GM21367 (cell line): ENCODE results near the gene PRR36.
"Not testable (repeated sequence)": the region's sequence is repeated elsewhere in the genome, so short reads cannot be mapped to it uniquely, and the experiment has no call there.

ENCODE experiments used
- ATAC-seq: cut with Tn5 transposase; IDR thresholded peaks from one replicate; pipeline ENCODE4 v1.9.1; 2021; ENCODE audit not compliant: unreplicated experiment

The PRR36 gene

DNA sequence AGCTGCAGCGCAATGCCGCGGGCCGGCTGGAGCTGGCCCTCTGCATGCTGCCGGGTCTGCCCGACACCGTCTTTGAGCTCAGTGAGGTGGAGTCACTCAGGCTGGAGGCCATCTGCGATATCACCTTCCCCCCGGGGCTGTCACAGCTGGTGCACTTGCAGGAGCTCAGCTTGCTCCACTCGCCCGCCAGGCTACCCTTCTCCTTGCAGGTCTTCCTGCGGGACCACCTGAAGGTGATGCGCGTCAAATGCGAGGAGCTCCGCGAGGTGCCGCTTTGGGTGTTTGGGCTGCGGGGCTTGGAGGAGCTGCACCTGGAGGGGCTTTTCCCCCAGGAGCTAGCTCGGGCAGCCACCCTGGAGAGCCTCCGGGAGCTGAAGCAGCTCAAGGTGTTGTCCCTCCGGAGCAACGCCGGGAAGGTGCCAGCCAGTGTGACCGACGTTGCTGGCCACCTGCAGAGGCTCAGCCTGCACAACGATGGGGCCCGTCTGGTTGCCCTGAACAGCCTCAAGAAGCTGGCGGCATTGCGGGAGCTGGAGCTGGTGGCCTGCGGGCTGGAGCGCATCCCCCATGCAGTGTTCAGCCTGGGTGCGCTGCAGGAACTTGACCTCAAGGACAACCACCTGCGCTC is 25.7 kb upstream of the PRR36 start:
- no peak for ATAC-seq

GRCh38 chr19:7898967-7899366 is 24.8 kb upstream of the PRR36 start:
- no peak for ATAC-seq

DNA sequence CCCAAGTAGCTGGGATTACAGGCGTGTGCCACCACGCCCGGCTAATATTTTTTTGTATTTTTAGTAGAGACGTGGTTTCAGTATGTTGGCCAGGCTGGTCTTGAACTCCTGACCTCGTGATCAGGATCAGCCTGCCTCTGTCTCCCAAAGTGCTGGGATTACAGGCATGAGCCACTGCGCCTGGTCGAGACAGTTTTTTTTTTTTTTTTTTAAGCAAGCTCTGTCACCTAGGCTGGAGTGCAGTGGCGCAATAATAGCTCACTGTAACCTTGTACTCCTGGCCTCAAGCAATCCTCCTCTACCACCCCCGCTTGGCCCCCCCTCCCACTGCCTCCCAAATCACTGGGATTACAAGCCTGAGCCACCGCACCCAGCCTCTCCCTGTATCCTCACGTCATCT is 23.1 kb upstream of the PRR36 start:
- ATAC-seq: no peak

- no peak for ATAC-seq
Observed at GRCh38 chr19:7895565-7895964, 21.4 kb upstream of the PRR36 start.

GRCh38 chr19:7894612-7895309 is 20.6 kb upstream of the PRR36 start:
- ATAC-seq: no peak

GRCh38 chr19:7893362-7894101 is 19.3 kb upstream of the PRR36 start:
- not testable (repeated sequence) for ATAC-seq

GRCh38 chr19:7888826-7889217 is 14.6 kb upstream of the PRR36 start:
- ATAC-seq: no peak

DNA sequence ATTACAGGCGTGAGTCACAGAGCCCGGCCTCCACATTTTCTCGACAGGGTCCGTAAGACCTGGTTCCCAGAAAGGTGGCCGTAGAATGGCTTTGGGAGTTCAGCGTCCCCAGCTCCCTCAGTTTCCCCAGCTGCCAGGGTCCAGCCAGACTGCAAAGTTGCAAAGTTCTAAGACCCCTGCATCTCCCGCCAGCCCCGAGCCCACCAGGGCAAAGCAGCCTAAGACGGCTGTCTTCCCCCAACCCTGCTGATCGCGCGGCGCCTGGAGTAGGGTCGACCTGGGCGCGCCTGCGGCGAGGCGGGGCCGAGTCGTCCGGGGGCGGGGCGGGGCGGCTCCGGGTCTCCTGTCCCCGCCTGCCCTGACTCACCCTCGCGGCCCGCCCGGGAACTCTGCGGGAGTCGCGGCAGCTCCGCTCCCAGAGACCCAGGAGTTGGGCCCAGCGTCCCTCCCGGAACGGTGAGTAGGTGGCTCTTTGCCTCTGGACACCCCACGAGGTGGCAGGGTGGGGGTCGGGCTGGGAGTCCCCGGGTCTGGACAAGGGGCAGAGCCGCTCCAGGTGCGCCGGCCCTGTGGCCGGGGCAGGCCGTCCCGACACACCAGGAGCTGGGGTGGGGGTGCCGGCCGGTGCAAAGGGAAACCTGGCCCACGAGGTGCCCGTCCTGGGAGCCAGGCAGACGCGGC is 14.1 kb upstream of the PRR36 start, which contains the start of gene LRRC8E:
LRRC8E (plus strand) TSS at position 366 of the 681 bp plus-strand sequence. CDS start 7,094 bp downstream, outside the sequence.
- ATAC-seq: no peak

GRCh38 chr19:7887408-7888144 is 13.4 kb upstream of the PRR36 start:
- no peak for ATAC-seq

DNA sequence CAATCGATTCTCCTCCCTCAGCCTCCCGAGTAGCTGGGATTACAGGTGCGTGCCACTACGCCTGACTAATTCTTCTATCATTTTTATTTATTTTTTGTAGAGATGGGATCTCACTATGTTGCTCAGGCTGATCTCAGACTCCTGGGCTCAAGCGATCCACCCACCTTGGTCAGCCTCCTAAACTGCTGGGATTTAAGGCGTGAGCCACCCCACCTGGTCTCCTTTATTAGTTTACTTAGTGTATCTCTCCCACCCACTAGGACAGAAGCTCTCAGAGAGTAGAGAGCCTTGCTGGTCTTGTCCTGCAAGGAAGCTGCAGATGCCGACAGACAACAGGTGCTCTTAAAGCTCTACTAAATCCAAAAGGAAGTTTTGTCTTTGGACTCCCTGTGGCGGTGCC is 11.6 kb upstream of the PRR36 start:
- no peak for ATAC-seq

DNA sequence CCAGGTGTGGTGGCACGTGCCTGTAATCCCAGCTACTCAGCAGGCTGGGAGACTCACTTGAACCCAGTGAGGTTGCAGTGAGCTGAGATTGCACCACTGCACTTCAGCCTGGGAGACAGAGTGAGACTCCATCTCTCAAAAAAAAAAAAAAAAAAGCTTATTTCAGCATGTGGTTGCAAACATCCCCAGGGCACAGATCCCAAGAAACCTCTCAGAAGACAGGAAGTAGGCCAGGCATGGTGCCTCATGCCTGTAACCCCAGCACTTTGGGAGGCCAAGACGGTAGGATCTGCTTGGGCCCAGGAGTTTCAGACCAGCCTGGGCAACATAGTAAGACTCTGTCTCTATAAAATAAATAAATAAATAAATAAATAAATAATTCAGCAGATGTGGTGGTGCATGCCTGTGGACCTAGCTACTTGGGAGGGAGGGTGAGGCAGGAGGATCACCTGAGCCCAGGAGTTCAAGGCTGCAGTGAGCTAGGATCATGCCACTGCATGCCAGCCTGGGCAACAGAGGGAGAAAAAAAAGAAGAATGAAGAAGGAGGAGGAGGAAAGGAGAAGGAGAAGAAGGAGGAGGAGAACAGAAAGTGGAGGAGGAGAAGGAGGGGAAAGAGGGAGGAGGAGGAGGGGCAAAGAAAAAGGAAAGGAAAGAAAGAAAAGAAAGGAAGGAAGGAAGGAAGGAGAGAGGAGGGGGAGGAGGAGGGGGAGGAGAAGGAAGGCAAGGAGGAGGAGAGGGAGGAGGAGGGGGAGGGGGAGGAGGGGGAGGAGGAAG is 9.8 kb upstream of the PRR36 start:
- ATAC-seq: no peak

- no peak for ATAC-seq
Observed at GRCh38 chr19:7883105-7883504, 8.9 kb upstream of the PRR36 start.

- no peak for ATAC-seq
Observed at GRCh38 chr19:7881910-7882309, 7.7 kb upstream of the PRR36 start.

GRCh38 chr19:7879836-7880235 is 5.6 kb upstream of the PRR36 start:
- no peak for ATAC-seq

- ATAC-seq: no peak
Observed at GRCh38 chr19:7879111-7879807, 5.1 kb upstream of the PRR36 start.

GRCh38 chr19:7877249-7877836 is 3.2 kb upstream of the PRR36 start:
- ATAC-seq: no peak

- no peak for ATAC-seq
Observed at GRCh38 chr19:7874897-7875273, 695 bp upstream of the PRR36 start.

DNA sequence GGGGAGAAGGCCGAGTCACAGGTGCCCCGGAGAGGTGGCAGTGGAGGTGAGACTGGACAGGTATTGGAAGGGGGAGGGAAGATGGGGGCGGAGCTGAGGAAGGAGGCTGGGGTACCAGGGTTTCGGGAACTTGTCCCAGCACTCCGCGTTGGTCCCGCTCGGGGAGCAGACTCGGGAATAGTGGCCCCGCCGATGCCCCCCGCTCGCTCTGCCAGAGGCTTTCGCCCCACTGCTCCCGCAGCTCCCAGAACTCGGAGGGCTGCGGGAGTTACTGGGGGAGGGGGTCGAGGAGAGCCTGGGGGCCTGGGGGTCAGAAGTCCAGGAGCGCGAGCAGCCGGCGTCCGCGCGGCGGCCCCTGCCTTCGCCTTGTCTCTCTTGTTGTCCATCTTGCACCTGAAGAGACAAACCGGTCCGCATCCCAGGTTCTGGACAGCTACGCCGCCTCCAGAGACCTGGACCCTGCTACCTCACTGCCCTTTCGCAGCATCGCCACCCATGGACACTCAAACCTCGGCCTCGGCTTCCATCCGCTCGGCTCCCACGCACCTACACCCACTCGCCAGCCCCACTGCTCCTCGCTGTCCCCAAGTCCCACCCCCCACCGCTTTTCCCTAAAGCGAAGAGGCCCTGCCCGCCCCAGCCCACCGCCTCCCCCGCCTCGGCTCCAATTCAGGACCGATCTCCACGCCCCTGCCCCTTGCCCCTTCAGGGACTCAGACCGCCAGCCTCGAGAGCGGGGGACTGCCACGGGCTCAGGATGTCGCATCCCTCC is 700 bp downstream of the PRR36 start:
- ATAC-seq: no peak
